GM12878 (cell line): ENCODE results near the gene AFAP1. TPM values are rescaled to one million over a fixed set of nuclear protein-coding genes. Genes with fewer than 3 reads are reported as not detected.

Experiments
- ATAC-seq: fragments of 200-7000 bp; cut with Tn5 transposase; 3 replicates; pipeline ENCODE4 v1.9.1; 2020; ENCODE audit warnings: mild to moderate bottlenecking, moderate library complexity
- BruUV-seq: library from RNA; stranded (reverse); fragments of 400-500 nt; replicated peaks from 2 replicates; lab custom pipeline; 2021; lab: Mats Ljungman, UMichigan
- CTCF ChIA-PET: fragments of 300-600 bp; sonication (Branson Sonifier 250); formaldehyde crosslinking; extraction: SDS; loops from one replicate; lab custom pipeline; 2021; ENCODE audit warnings: inconsistent platforms; lab: Yijun Ruan, JAX
- POLR2A ChIA-PET: fragments of 350-600 bp; formaldehyde crosslinking; extraction: SDS; loops from one replicate; lab custom pipeline; 2021; ENCODE audit warnings: inconsistent platforms; lab: Charles Lee
- RAD21 ChIA-PET: fragments of 300-600 bp; sonication (Branson Sonifier 250); formaldehyde crosslinking; loops from one replicate; lab custom pipeline; 2023; ENCODE audit warnings: antibody characterized with exemption; ENCODE audit not compliant: unreplicated experiment; lab: Charles Lee
- SMC1A ChIA-PET: fragments of 300-600 bp; sonication (Branson Sonifier 250); formaldehyde crosslinking; loops from one replicate; lab custom pipeline; 2023; ENCODE audit not compliant: unreplicated experiment, uncharacterized antibody; lab: Charles Lee
- DNase-seq: peaks from one replicate; pipeline ENCODE4 v3.0.0-alpha.2; 2011; ENCODE audit warnings: low read depth, low spot score
- FAIRE-seq: peaks from 3 replicates; lab custom pipeline; 2011; peaks lifted over from hg19 to GRCh38; lab: Jason Lieb, UNC
- H2AFZ ChIP-seq: 2 replicates; pipeline ENCODE4 v1.6.0; 2011; ENCODE audit warnings: low read depth, low read length, control low read depth; ENCODE audit not compliant: control insufficient read depth
- H3K27ac ChIP-seq: 2 replicates; pipeline ENCODE4 v1.5.1; 2011; ENCODE audit warnings: control low read depth; ENCODE audit not compliant: control insufficient read depth, insufficient read depth
- H3K27me3 ChIP-seq, 2 experiments: replicated peaks in 1 of 2; 2 replicates each; pipeline versions ENCODE4 v1.6.0 to v1.6.1; 2011; ENCODE audit warnings: low read length in 1 of 2; ENCODE audit not compliant: control insufficient read depth in 2 of 2, insufficient read depth in 2 of 2
- H3K36me3 ChIP-seq, 2 experiments: 2 replicates each; pipeline ENCODE4 v1.5.1; 2011; ENCODE audit warnings: low read length in 1 of 2; ENCODE audit not compliant: control insufficient read depth in 2 of 2, insufficient read depth in 2 of 2
- H3K4me1 ChIP-seq: 2 replicates; pipeline ENCODE4 v1.6.1; 2011; ENCODE audit warnings: mild to moderate bottlenecking, low read length, moderate library complexity, mixed read lengths; ENCODE audit not compliant: control insufficient read depth, insufficient read depth
- H3K4me2 ChIP-seq: 2 replicates; pipeline ENCODE4 v1.6.0; 2011; ENCODE audit warnings: control low read depth; ENCODE audit not compliant: control insufficient read depth, insufficient read depth
- H3K4me3 ChIP-seq: fragments of 200-600 bp; sonication (generic); 2 replicates; pipeline ENCODE4 v1.5.1; 2016
- H3K79me2 ChIP-seq: 2 replicates; pipeline ENCODE4 v1.6.0; 2011; ENCODE audit warnings: low read length; ENCODE audit not compliant: control insufficient read depth, insufficient read depth
- H3K9ac ChIP-seq: 2 replicates; pipeline ENCODE4 v1.8.0; 2011; ENCODE audit warnings: low read length, control low read depth, mixed read lengths; ENCODE audit not compliant: control insufficient read depth, insufficient read depth
- H3K9me3 ChIP-seq: replicated peaks from 3 replicates; pipeline ENCODE4 v1.5.1; 2011; ENCODE audit warnings: mild to moderate bottlenecking, low read length; ENCODE audit not compliant: control insufficient read depth, insufficient read depth
- H4K20me1 ChIP-seq: 2 replicates; pipeline ENCODE4 v1.6.0; 2011; ENCODE audit not compliant: control insufficient read depth, insufficient read depth
- ASH2L ChIP-seq: fragments of 300-600, 200-600 bp; sonication (generic); IDR thresholded peaks from 2 replicates; pipeline ENCODE4 v1.6.1; 2017; ENCODE audit warnings: low read depth, mild to moderate bottlenecking, borderline replicate concordance
- CBX5 ChIP-seq: sonication (generic); IDR thresholded peaks from 2 replicates; pipeline ENCODE4 v1.6.1; 2016; ENCODE audit warnings: low read depth, moderate library complexity, mild to moderate bottlenecking, inconsistent platforms
- CHD4 ChIP-seq: fragments of 200-600 bp; sonication (generic); IDR thresholded peaks from 2 replicates; pipeline ENCODE4 v1.6.1; 2016; ENCODE audit warnings: mild to moderate bottlenecking
- ETV6 ChIP-seq, 2 experiments: fragments of 450-650 bp in 1 of 2; IDR thresholded peaks in 1 of 2; conservative IDR thresholded peaks in 1 of 2; 2 replicates each; pipeline ENCODE4 v1.6.1; 2014; ENCODE audit warnings: antibody characterized with exemption in 1 of 2, borderline replicate concordance in 1 of 2, low read depth in 1 of 2, mild to moderate bottlenecking in 1 of 2, moderate library complexity in 1 of 2
- NFXL1 ChIP-seq: fragments of 450-650 bp; IDR thresholded peaks from 2 replicates; pipeline ENCODE4 v1.6.1; 2017; ENCODE audit warnings: antibody characterized with exemption, mild to moderate bottlenecking, borderline replicate concordance
- PAX8 ChIP-seq: fragments of 450-650 bp; IDR thresholded peaks from 2 replicates; pipeline ENCODE4 v1.6.1; 2017; ENCODE audit warnings: mild to moderate bottlenecking, moderate library complexity
- PBX3 ChIP-seq: IDR thresholded peaks from 2 replicates; pipeline ENCODE4 v1.6.1; 2011; ENCODE audit warnings: mild to moderate bottlenecking, low read depth, low read length, moderate library complexity; ENCODE audit not compliant: insufficient replicate concordance
- PKNOX1 ChIP-seq: fragments of 450-650 bp; IDR thresholded peaks from 2 replicates; pipeline ENCODE4 v1.6.1; 2016; ENCODE audit warnings: mild to moderate bottlenecking
- RAD21 ChIP-seq: IDR thresholded peaks from 2 replicates; pipeline ENCODE4 v1.6.1; 2011; ENCODE audit warnings: mild to moderate bottlenecking, low read depth, low read length, moderate library complexity; ENCODE audit not compliant: insufficient read depth
- SIN3A ChIP-seq: IDR thresholded peaks from 2 replicates; pipeline ENCODE4 v1.6.1; 2012; ENCODE audit warnings: low read depth, low read length, improper control_type of control experiment
- SMC3 ChIP-seq: IDR thresholded peaks from 2 replicates; pipeline ENCODE4 v1.6.1; 2011; ENCODE audit warnings: low read length, improper control_type of control experiment, borderline replicate concordance
- SPI1 ChIP-seq: IDR thresholded peaks from 2 replicates; pipeline ENCODE4 v1.6.1; 2011; ENCODE audit warnings: low read depth, mild to moderate bottlenecking, low read length, moderate library complexity, borderline replicate concordance; ENCODE audit not compliant: insufficient read depth
- SREBF1 ChIP-seq: IDR thresholded peaks from 2 replicates; pipeline ENCODE4 v1.6.1; 2012; ENCODE audit warnings: mild to moderate bottlenecking, low read length
- SRF ChIP-seq, 2 experiments: IDR thresholded peaks; 2 replicates each; pipeline ENCODE4 v1.6.1; 2011; ENCODE audit warnings: low read depth in 2 of 2, low read length in 2 of 2, mild to moderate bottlenecking in 1 of 2, moderate library complexity in 1 of 2
- USF2 ChIP-seq: IDR thresholded peaks from 2 replicates; pipeline ENCODE4 v1.6.1; 2011; ENCODE audit warnings: low read depth, low read length, improper control_type of control experiment, borderline replicate concordance
- ZBED1 ChIP-seq: IDR thresholded peaks from 2 replicates; pipeline ENCODE4 v1.6.1; 2016; ENCODE audit warnings: borderline replicate concordance
- ZBTB40 ChIP-seq: fragments of 450-650 bp; IDR thresholded peaks from 2 replicates; pipeline ENCODE4 v1.6.1; 2016; ENCODE audit warnings: mild to moderate bottlenecking, moderate library complexity, borderline replicate concordance
- ZNF24 ChIP-seq: fragments of 450-650 bp; IDR thresholded peaks from 2 replicates; pipeline ENCODE4 v1.6.1; 2017; ENCODE audit warnings: antibody characterized with exemption, mild to moderate bottlenecking
- WGBS: methylation state at CpG from one replicate; pipeline ENCODE4 v1.1.6; 2016; ENCODE audit warnings: low lambda C conversion rate; ENCODE audit not compliant: insufficient replicate concordance, insufficient coverage; ENCODE audit errors: missing lambda C conversion rate; 5-methylcytosine and 5-hydroxymethylcytosine counted together
- in situ Hi-C: fragments of 300-500 bp; cut with MboI; formaldehyde crosslinking; loops from 9 replicates; pipeline ENCODE4 v1.14.3; 2018; ENCODE audit warnings: mixed read lengths
- intact Hi-C: fragments of 100-400 bp; cut with micrococcal nuclease; formaldehyde crosslinking; loops from one replicate; pipeline ENCODE4 v1.14.2; 2022; ENCODE audit not compliant: unreplicated experiment
- polyA plus RNA-seq, 11 experiments: library from polyadenylated mRNA; depleted of rRNA in 4 of 11; unstranded in 6 of 11; stranded (reverse) in 5 of 11; fragments of >200 nt; fragmentation: Nextera tagmentation in 4 of 11; fragmentation: Illumina TruSeq in 1 of 11; extraction: Ambion mirVana in 4 of 11; extraction: Trizol in 1 of 11; gene quantifications; 1 replicate in 1 of 11; 2 replicates in 10 of 11; pipeline versions ENCODE4 v1.2.1 to v1.2.3, GENCODE V29; 2011 to 2016; ENCODE audit warnings: inconsistent platforms in 2 of 11, missing spikeins in 2 of 11, low read depth in 1 of 11
- total RNA-seq, 4 experiments: library from RNA; depleted of rRNA in 3 of 4; stranded (reverse); fragments of >200 nt in 3 of 4; fragmentation: Illumina TruSeq in 1 of 4; extraction: Trizol in 1 of 4; gene quantifications; 2 replicates each; pipeline versions ENCODE4 v1.2.1 to v1.2.3, GENCODE V29; 2013 to 2021

AFAP1 gene
- total and polyA plus RNA-seq, 10 of the 15 experiments (the other 5 are each of a cell fraction or from before 2014, with no cell fraction given) = 0.02 to 0.23 (median 0.09) TPM; not detected in 1

- intact Hi-C loops = no loop called here
- no peak overlapping the region for H3K4me2 ChIP-seq
- H3K4me1 ChIP-seq = peaks cover 10% of the 10 kb centered on the region
- in situ Hi-C loops = no loop called here
- WGBS = 2% methylated on average over 2 of the region's 2 CpGs
- H3K27ac ChIP-seq = no peak overlapping the region
- no peak for FAIRE-seq
- H3K9me3 ChIP-seq = no peaks in the 10 kb centered on the region
- no peak overlapping the region for H2AFZ ChIP-seq
- RAD21 ChIA-PET = no interaction called here
- no peak for ATAC-seq
- H3K4me3 ChIP-seq = no peak overlapping the region
- POLR2A ChIA-PET = no interaction called here
- H4K20me1 ChIP-seq = no peaks in the 10 kb centered on the region
- SMC1A ChIA-PET = no interaction called here
- no peaks in the 10 kb centered on the region; a peak in 2 of 4 replicates for H3K27me3 ChIP-seq
- CTCF ChIA-PET = interaction anchor here (2.1 kb wide), 1 partner anchor 11 kb away, joined by 10 read pairs; no protein-coding TSS in a partner anchor
- H3K79me2 ChIP-seq = no peaks in the 10 kb centered on the region
- no peaks in the 10 kb centered on the region for H3K36me3 ChIP-seq
- DNase-seq = no peak
- H3K9ac ChIP-seq = no peak overlapping the region
- no TSS peak for BruUV-seq
- no peak for TF ChIP-seq SMC3
- TF ChIP-seq SPI1 = no peak
- TF ChIP-seq ZBTB40 = no peak
- no peak for TF ChIP-seq CBX5
- no peak for TF ChIP-seq ETV6 (conservative IDR thresholded peaks at IDR 0.05 in 1 of 2, IDR thresholded peaks at IDR 0.05 in 1 of 2; ENCODE audit: borderline replicate concordance in 1 of 2, low read depth in 1 of 2)
- TF ChIP-seq RAD21 = no peak
- TF ChIP-seq SRF (IDR thresholded peaks at IDR 0.05; ENCODE audit: low read depth in 2 of 2, low read length in 2 of 2) = no peak
- no peak for TF ChIP-seq USF2
- no peak for TF ChIP-seq PBX3
- TF ChIP-seq ZNF24 = no peak
- TF ChIP-seq NFXL1 = no peak
- TF ChIP-seq SREBF1 = no peak
- TF ChIP-seq ASH2L = no peak
- no peak for TF ChIP-seq PKNOX1
- no peak for TF ChIP-seq CHD4
- TF ChIP-seq ZBED1 = no peak
- no peak for TF ChIP-seq SIN3A
- TF ChIP-seq PAX8 = no peak
These were observed 148.7 kb downstream of the AFAP1 start for GRCh38 chr4:7790999-7791398.
